ENCODE measurements around the gene AP2S1. TPM values are rescaled to one million over a fixed set of nuclear protein-coding genes. Genes with fewer than 3 reads are reported as not detected.
"Not testable (repeated sequence)": the region's sequence is repeated elsewhere in the genome, so short reads cannot be mapped to it uniquely, and the experiment has no call there.

The AP2S1 gene
- total and polyA plus RNA-seq, 2 of the 8 experiments (the other 6 are each of a cell fraction or from before 2014, with no cell fraction given) = 195 to 211 TPM

DNA sequence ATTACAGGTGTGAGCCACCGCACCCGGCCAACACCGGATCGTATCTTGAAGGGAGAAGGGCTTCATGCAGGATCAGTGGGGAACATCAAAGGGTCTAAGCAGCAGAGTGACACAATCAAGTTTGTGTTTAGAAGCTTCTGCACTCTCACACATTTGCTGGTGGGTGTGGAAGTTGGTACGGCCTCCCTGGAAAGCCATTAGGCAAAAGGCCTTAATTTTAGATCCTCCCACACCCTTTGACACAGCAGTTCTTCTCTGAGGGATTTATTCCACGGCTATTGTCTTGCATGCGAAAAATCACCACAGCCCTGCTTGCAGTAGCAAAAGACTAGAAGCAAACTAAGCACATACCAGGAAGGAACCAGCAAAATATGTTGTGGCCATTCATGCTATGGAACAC is 44.0 kb downstream of the AP2S1 start (continued):
- no peak for TF ChIP-seq BCL11A (IDR thresholded peaks at IDR 0.05; ENCODE audit: low read depth in 2 of 2, low read length in 2 of 2)
- no peak for TF ChIP-seq TBP (IDR thresholded peaks at IDR 0.05; ENCODE audit: low read depth, low read length)
- TF ChIP-seq NRF1 (IDR thresholded peaks at IDR 0.05; ENCODE audit: low read depth, low read length) = no peak

GRCh38 chr19:46804432-46804831 is 46.2 kb downstream of the AP2S1 start:
- not testable (repeated sequence) for H3K79me1 ChIP-seq (ENCODE audit: low read depth, low read length); H3K23me2 ChIP-seq (ENCODE audit: low read depth, low read length); H2BK5ac ChIP-seq (ENCODE audit: low read depth, low read length); H3K9ac ChIP-seq (replicated peaks in 1 of 4; ENCODE audit: extremely low read depth in 1 of 4, low read depth in 3 of 4, low read length in 3 of 4); H3K14ac ChIP-seq (ENCODE audit: insufficient read length); H3K56ac ChIP-seq (replicated peaks; ENCODE audit: insufficient read length, low read depth, low read length); H3K79me2 ChIP-seq (ENCODE audit: control insufficient read depth in 1 of 2, insufficient read depth in 2 of 2, low read length in 2 of 2); H3K36me3 ChIP-seq (ENCODE audit: control insufficient read depth in 2 of 4, insufficient read depth in 4 of 4, low read length in 3 of 4); DNase-seq (ENCODE audit: low read depth in 1 of 2, low spot score in 2 of 2); H3K4me2 ChIP-seq (ENCODE audit: insufficient read depth in 1 of 2, low read depth in 2 of 2, low read length in 2 of 2); H2BK20ac ChIP-seq (ENCODE audit: low read length); H4K5ac ChIP-seq (ENCODE audit: insufficient read length, low read depth, low read length); H4K8ac ChIP-seq (ENCODE audit: extremely low read depth, insufficient read depth, low read length); H3K4me3 ChIP-seq (ENCODE audit: extremely low read depth in 1 of 4, insufficient read depth in 2 of 4, low read depth in 3 of 4, low read length in 4 of 4); H4K20me1 ChIP-seq (replicated peaks in 1 of 2; ENCODE audit: control insufficient read depth in 1 of 2, insufficient read depth in 2 of 2, low read length in 2 of 2); H3K27me3 ChIP-seq (replicated peaks in 1 of 4; ENCODE audit: control insufficient read depth in 3 of 4, extremely low read depth in 1 of 4, insufficient read depth in 3 of 4, low read length in 3 of 4); H3K23ac ChIP-seq (ENCODE audit: insufficient read length); H2BK15ac ChIP-seq (ENCODE audit: low read length); H4K91ac ChIP-seq (replicated peaks; ENCODE audit: insufficient read length, low read length); H3K27ac ChIP-seq (ENCODE audit: low read depth, low read length); H2AK5ac ChIP-seq (ENCODE audit: low read depth, low read length); H2BK120ac ChIP-seq (replicated peaks; ENCODE audit: low read depth, low read length); H3K4me1 ChIP-seq (replicated peaks in 1 of 4; ENCODE audit: control insufficient read depth in 3 of 4, insufficient read depth in 4 of 4, low read length in 3 of 4); H2AFZ ChIP-seq (ENCODE audit: low read length); H3K4ac ChIP-seq (replicated peaks; ENCODE audit: insufficient read length, low read depth, low read length); FAIRE-seq; H3K9me3 ChIP-seq (ENCODE audit: insufficient read depth in 2 of 2, low read depth in 1 of 2, low read length in 1 of 2); H2BK12ac ChIP-seq (ENCODE audit: low read depth, low read length); H3K18ac ChIP-seq (ENCODE audit: extremely low read depth, low read length)
- POLR2A ChIA-PET (ENCODE audit: partially characterized antibody) = interaction anchor here (0.9 to 4.4 kb wide), 6 partner anchors 9 to 32 kb away, joined by 3 to 34 read pairs (median 4); partner anchors contain the start of gene SLC1A5
- 88% methylated on average over 4 of the region's 4 CpGs; no CpG with 5 or more reads in 1 of the 2 experiments for WGBS, 2 experiments (ENCODE audit: extremely low coverage in 1 of 2, insufficient coverage in 1 of 2, insufficient read length in 1 of 2, insufficient replicate concordance in 2 of 2, low coverage in 1 of 2, low lambda C conversion rate in 2 of 2, missing lambda C conversion rate in 1 of 2)
- CTCF ChIA-PET (ENCODE audit: partially characterized antibody) = interaction anchor here (0.9 to 2.2 kb wide), 5 partner anchors 8 to 100 kb away, joined by 3 to 6 read pairs (median 4); no protein-coding TSS in a partner anchor

Measured in H1 (cell line).